Brain microvascular endothelial cell (primary cell): ENCODE measurements around the gene PFN3.

Source experiments
- DNase-seq: peaks from one replicate; pipeline ENCODE4 v3.0.0-alpha.2; 2020
- H3K27ac ChIP-seq: fragments of 250-450 bp; sonication (Bioruptor Pico); 2 replicates; pipeline ENCODE4 v1.5.1; 2020; ENCODE audit warnings: mild to moderate bottlenecking, moderate library complexity
- H3K27me3 ChIP-seq: fragments of 250-450 bp; sonication (Bioruptor Pico); replicated peaks from 2 replicates; pipeline ENCODE4 v1.5.1; 2020; ENCODE audit warnings: mild to moderate bottlenecking
- H3K36me3 ChIP-seq: fragments of 250-450 bp; sonication (Bioruptor Pico); replicated peaks from 2 replicates; pipeline ENCODE4 v1.5.1; 2020; ENCODE audit warnings: mild to moderate bottlenecking
- H3K4me3 ChIP-seq: 2 replicates; pipeline ENCODE4 v1.5.1; 2011; ENCODE audit warnings: low read depth, mild to moderate bottlenecking, control low read depth, low read length, moderate library complexity
- in situ Hi-C: cut with HindIII; loops from 2 replicates; pipeline ENCODE4 v1.10.0; 2017; ENCODE audit warnings: low sequenced_read_pairs, low pct_ligation_motif_present
- TF ChIP-seq, protein P1 (sequence below): IDR thresholded peaks from 2 replicates; pipeline ENCODE4 v1.5.1; 2011; ENCODE audit warnings: low read depth, mild to moderate bottlenecking, moderate library complexity, low read length, control low read depth, inconsistent platforms; ENCODE audit errors: missing control alignments

PFN3 gene

DNA sequence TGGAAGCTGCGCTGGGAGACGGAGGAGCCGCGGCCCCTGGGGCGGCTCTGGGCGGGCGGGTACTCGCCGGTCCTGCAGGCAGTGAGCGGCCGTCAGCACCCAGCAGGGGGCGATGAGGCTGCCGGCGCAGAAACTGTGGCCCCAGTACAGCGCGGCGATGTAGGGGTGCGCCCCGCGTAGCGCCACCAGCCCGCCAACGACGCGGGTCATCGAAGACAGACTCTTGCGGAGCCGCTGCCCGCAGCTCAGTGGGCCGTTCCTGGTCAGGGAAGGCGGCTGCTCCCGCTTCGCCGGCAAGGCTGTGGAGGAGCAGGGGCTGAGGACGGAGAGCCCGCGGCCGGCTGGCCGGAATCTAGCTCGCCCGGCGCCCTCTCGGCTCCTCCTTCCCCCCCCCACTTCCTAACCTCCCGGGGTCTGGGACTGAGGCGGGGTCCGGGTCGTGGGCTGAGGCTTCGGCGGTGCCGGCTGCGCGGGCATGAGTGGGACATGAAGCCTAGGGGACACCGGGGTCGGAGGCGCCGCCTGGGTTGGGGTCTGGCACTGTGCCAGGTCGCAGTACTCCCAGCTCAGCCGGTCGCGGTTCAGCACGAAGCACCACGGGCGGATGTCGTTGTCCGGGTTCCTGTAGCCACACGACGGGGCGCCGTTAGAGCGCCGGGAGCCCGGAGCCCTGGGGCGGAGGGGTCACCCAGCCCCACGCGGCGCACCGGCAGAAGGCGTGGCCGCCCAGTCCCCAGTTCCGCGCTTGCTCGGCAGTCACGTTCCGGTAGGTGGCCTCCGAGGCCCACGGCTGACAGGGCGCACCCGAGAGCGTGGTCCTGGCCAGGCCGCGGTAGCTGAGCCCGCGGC is 3.6 kb upstream of the PFN3 start:
- TF ChIP-seq, protein P1, sequence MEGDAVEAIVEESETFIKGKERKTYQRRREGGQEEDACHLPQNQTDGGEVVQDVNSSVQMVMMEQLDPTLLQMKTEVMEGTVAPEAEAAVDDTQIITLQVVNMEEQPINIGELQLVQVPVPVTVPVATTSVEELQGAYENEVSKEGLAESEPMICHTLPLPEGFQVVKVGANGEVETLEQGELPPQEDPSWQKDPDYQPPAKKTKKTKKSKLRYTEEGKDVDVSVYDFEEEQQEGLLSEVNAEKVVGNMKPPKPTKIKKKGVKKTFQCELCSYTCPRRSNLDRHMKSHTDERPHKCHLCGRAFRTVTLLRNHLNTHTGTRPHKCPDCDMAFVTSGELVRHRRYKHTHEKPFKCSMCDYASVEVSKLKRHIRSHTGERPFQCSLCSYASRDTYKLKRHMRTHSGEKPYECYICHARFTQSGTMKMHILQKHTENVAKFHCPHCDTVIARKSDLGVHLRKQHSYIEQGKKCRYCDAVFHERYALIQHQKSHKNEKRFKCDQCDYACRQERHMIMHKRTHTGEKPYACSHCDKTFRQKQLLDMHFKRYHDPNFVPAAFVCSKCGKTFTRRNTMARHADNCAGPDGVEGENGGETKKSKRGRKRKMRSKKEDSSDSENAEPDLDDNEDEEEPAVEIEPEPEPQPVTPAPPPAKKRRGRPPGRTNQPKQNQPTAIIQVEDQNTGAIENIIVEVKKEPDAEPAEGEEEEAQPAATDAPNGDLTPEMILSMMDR: peak; percentile 72
- Histone ChIP-seq H3K27me3 (peaks cover 20% of the 10 kb centered on the region), H3K36me3 (no peaks in the 10 kb centered on the region), H3K4me3 (peak overlapping the region; percentile 63), H3K27ac (no peak overlapping the region)
- in situ Hi-C loops: no loop called here
- peak; percentile 52 for DNase-seq

DNA sequence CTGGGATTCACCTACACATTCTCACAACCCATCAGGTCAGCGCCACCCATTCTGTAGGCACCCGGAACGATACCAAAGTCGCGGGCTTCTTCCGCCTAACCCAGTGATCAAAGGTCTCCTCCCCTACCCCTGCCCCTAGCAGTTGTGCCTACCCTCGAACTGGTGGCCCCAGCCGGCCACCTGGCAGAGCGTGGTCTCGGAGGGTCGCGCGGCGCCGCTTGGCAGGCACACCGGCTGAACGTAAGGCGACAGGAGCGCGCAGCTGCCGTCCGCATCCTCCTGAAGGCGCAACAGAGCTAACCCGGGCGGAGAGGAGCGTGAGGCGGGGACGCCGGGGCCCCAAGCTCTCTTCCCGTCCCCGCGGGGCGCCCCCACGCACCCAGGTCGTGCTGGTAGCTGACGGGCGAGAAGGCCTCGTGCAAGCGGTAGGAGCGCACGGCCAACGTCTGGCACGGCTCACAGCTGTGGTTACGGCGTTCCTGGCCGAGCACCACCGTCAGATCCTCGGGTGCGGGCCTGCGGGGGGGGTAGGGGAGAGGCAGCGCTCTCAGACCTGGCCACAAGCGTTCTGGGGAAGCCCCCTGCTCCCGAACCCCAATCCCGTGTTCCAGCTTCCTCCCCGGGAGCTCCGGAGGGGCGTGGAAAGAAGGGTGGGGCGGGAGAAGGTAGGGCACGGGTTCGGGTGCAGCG is 2.8 kb upstream of the PFN3 start:
- Histone ChIP-seq H3K36me3 (no peaks in the 10 kb centered on the region), H3K27me3 (peaks cover 20% of the 10 kb centered on the region), H3K27ac (no peak overlapping the region), H3K4me3 (peak overlapping the region; percentile 63)
- TF ChIP-seq, protein P1: no peak
- no peak for DNase-seq
- in situ Hi-C loops: no loop called here

DNA sequence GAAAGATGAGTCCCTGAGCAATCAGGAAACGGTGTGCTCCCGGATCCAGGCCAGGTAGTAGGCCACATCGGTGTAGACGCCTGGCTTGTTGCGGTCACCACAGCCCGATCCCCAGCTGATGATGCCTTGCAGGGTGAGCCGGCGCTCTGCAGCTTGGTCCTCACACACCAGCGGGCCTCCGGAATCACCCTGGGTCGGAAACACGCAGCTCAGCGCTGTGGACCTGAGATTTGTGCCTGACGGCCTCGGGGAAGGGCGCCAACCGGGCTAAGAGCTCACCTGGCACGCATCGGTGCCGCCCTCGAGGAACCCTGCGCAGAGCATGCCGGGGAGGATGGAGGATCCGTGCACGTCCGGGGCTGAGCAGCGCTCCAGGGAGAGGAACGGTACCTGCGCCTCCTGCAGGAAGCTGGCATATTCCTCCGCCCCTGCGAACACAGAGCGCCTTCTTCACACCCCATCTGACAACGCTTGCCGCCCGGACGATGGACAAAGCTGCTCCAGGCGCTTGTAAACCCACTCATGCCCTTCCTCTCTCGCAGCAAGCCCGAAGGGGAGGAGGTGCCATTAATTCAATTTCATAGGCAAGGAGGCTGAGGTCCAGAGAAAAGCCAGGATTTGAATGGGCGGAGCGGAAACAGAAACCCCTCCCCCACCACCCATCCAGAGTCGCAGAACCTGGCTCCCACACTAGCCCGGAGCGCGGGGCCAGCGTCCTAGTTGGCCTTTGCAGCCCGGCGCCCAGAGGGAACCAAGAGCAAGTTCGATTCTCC is 2.0 kb upstream of the PFN3 start:
- DNase-seq: no peak
- H3K27ac ChIP-seq: no peak overlapping the region
- no peak overlapping the region for H3K4me3 ChIP-seq
- H3K36me3 ChIP-seq: no peaks in the 10 kb centered on the region
- H3K27me3 ChIP-seq: peaks cover 20% of the 10 kb centered on the region
- in situ Hi-C loops: no loop called here
- TF ChIP-seq, protein P1: peak; percentile 70

GRCh38 chr5:177397875-177398390 is 2.5 kb downstream of the PFN3 start:
- TF ChIP-seq, protein P1: no peak
- Histone ChIP-seq H3K4me3 (no peak overlapping the region), H3K36me3 (no peaks in the 10 kb centered on the region), H3K27ac (no peak overlapping the region), H3K27me3 (peaks cover 20% of the 10 kb centered on the region)
- no peak for DNase-seq
- in situ Hi-C loops: no loop called here

DNA sequence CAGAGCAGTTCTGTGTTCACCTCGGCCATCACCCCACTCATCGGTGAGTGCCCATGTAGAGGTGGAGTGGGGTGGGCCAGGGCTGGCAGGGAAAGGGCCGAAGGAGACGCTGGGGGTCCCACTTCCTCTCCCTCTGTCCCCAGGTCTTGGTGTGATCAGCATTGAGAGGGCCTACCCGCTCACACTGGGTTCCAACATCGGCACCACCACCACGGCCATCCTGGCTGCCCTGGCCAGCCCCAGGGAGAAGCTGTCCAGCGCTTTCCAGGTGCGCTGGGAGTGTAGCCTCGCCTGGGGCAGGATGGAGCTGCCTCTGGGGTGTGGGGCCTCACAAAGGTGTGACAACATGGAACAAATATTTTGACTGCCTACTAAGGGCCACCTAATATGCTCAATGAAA is 3.7 kb downstream of the PFN3 start:
- Histone ChIP-seq H3K27ac (no peak overlapping the region), H3K36me3 (no peaks in the 10 kb centered on the region), H3K27me3 (peaks cover 20% of the 10 kb centered on the region), H3K4me3 (no peak overlapping the region)
- TF ChIP-seq, protein P1: no peak
- no peak for DNase-seq
- in situ Hi-C loops: no loop called here
